Femur (tissue), 1 donor: ENCODE measurements around the gene RBP5.

Source experiments
- DNase-seq: peaks from one replicate; pipeline ENCODE4 v3.0.0-alpha.2; 2017

Gene RBP5

DNA sequence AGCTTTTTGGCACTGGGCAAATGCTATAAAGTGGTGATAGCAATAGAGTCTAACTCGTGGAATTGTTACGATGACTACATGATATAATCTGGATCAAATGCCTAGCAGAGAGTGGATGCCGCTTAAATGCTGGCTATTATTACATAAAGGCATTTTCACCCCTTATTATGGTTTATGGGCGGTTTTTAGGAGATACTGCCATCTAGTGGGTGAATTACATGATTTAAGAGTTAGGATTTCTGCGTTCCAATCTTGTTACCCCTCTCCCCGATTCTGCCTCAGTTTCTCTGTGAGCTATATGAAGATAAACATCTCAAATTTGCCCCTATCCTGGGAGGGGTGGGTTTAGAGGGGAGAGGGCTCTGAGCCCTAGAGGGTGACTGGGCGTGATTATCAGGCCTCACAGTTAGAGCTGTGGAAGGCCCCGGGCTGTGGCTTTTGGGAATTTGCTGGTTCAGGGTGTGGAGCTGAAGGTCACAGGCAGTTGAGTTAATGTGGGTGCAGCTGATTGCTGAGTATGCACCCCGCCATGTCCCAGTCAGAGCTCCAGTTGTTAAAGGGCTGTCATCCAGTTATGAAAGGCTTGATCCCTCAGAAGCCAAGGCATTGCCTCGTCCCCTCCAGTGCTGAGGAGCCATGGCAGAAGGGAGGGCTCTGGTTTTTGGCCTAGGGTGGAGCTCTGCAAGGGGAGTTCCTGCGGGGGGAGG is 15.9 kb upstream of the RBP5 start:
- no peak for DNase-seq

DNA sequence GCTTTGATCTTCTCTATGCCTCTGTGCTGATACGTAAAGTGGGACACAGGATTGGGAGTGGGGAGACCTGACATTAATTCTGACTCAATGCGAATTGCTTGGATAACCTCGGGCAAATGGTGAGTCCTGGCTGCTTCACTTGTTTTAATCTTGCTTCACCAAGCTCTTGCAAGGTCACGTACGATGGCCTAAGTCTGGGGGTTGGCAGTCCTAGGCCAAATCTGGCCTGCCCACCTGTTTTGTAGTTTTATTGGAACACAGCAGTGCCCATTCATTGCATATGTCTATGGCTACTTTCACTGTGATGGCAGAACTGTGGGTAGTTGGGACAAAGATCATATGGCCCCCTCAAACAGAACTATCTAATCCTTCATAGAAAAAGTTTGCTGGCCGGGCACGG is 14.9 kb upstream of the RBP5 start:
- no peak for DNase-seq

DNA sequence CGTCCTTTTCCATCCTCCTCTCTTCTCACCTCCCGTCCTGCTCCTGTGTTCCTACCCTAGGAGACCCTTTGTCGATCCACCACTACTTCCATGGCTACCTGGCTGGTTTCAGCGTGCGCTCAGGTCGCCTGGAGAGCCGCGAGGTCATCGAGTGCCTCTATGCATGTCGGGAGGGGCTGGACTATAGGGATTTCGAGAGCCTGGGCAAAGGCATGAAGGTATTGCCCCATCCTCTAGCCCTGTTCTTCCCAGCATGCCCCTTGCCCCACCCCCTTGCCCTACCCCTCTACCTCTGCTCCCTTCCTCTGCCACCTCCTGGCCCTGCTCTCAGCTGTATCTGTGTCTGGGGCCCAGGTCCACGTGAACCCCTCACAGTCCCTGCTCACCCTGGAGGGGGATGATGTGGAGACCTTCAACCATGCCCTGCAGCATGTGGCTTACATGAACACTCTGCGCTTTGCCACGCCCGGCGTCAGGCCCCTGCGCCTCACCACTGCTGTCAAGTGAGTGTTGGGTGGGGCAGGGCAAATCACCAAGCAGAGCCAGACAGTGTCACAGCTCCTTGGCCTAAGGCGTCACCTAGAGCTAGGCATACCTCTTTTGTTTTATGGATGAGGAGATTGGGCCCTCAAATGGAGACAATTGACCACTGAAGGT is 14.2 kb upstream of the RBP5 start:
- no peak for DNase-seq

DNA sequence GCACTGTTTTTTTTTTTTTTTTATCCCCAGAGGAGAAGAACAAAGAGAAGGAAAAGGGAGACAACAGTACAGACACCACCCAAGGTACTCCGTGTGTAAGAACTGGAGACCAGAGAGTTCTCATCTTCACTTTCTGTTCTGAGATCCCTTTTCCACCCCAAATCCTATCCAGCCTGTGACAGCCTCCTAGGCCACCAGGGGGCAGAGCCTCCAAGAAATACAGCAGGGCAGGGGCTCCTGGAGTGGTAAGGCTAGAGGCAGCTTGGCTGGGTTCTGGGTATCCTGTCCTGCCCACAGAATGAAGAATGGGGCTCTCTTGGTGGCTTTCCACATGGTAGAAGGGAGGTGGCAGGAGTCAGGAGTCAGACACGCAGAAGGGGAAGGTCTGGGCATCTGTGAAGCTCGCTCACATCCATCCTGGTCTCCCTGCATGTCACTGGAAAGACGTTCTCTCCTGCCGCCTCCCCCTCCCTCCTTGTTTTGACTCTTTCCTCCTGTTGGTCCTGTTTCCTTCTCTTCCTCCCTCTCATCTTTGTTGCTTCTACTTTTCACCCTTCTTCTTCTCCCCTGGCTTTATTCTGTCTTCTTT is 13.5 kb upstream of the RBP5 start:
- no peak for DNase-seq

DNA sequence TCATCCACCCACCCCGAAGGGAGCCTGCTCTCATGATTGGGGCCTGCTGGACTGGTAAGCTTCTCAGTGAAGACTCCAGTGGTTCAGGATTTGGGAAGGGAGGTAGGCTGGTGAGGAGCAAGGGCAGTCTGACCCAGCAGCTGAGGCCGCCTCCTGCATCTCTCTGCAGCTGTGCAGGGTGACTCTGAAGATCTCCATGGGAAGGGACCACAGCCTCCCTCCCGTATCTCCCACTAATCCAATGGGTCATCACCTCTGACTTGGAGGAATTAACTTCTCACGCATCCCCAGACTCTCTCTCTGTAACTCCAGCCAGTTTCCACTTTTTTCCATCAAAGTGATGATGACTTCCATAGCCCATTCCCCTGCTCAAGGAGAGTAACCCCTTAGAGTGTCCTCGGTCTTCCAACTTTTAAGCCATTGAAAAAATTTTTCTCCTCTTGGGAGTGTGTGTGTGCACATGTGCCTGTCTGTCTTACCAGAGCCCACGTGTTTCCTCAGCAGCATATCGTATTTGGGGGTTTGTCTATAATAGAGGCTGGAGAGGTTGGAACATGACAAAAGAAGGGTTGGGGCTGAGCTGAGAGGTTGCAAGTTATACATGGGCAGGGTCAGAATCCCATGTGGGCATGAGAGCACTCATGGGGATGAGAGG is 12.8 kb upstream of the RBP5 start:
- no peak for DNase-seq

DNA sequence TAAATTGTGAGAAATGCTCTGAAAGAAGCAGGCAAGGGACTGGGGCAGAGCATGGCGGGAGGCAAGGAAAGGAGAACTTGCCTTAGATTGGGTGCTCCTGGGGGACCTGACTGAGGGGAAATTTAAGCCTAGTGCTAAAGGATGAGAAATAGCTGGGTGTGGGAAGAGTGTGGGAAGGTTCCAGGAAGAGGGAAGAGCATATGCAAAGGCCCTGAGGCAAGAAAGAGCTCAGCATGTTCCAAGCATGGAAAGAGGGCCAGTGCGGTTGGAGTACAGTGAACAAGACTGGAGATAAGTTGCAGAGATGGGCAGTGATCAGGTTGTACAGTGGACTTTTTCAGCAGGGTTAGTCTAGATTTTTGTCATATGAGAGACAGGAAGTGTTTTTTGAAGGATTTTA is 10.5 kb upstream of the RBP5 start:
- DNase-seq: no peak

DNA sequence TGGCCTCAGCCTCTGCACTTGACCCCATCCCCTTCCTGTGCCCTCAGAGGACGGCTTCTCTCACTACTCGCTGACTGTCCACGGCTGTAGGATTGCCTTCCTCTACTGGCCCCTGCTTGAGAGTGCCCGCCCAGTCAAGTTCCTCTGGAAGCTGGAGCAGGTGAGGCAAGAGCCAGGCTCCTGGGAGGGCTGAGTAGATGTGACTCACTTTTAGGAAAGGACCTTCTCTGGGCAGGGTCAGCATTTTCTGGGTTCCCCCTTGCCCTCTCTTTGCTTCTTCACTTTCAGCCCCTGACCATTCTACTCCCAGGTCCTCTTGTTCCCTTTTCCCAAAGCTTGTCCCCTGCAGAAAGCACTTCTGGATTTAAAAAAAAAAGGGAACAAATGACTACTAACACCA is 9.2 kb upstream of the RBP5 start:
- no peak for DNase-seq

DNA sequence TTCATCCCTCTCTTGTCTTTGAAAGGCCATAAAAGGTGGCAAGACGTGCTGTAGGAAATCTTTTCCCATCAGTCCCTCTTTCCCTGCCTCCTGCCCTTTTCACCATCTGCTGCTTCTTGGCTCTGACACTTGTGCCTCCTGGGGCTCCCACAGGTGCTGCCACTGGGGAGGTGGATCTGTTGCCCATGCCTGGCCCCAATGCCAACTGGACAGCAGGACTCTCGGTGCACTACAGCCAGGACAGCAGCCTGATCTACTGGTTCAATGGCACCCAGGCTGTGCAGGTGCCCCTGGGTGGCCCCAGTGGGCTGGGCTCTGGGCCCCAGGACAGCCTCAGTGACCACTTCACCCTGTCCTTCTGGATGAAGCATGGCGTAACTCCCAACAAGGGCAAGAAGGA is 8.0 kb upstream of the RBP5 start:
- DNase-seq: no peak

DNA sequence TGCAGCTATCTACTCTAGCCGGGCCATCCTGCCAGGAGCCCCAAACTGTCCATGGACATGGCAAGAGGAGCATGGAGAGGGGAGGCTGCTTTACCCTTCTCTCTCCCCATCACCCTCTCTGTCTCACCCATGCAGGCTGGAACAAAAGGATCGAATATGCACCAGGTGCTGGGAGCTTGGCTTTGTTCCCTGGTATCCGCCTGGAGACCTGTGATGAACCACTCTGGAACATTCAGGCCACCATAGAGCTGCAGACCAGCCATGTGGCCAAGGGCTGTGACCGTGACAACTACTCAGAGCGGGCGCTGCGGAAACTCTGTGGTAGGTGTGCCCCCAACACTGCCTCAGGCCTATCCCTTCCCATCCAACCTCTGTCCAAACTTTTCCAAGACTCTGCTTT is 7.4 kb upstream of the RBP5 start:
- DNase-seq: no peak

DNA sequence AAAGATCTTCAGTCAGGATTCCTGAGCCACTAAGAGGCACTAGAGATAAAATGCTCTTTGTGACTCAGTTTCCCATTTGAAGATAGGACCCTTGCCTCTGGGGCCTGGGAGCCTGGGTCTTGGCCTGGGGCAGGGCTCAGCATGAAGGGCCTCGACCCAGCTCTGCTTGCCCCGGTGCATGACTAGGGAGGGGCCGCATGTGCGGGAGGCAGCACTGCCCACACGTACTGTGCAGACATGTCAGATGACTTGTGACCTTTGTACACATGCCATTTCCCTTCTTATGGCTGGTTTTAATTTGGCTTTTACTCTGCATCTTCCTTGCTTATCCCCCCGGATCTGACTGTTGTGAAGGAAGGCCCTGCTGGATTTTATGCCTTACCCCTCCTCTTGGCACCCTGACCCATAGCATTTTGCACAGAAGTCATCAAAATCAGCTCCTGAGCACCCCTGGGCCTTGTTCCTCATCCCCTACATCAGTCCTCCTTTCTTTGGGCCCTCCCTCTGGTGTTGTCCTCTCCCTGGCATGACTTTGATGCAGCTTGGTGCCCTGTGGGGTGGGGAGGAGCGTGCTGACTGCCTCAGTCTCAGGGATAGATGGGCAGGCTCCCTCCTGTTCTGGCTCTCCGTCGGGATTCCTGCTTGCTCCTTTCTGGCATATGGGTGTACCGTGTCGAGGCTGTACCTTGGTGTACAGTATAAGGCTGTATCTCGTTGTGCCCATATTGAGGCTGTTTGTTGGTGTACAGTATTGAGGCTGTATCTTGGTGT is 5.9 kb upstream of the RBP5 start:
- DNase-seq: no peak

DNA sequence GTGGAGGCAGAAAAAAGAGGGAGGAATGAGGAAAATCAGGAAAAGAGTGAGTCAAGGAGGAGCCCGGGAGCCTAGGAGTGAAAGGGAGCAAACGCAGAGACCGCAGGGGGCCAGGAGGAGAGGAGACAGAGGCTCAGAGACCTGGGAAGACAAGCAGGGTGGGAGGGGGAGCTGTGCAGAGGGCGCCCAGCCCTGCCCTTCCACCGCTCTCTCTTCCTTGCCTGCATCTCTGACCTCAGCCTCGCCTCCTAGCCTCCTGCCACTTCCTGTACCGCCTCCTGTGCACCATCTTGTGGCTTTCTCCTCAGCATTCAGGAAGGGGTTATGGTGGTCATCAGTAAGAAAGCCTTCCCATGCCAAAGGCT is 2.8 kb upstream of the RBP5 start:
- DNase-seq: no peak

DNA sequence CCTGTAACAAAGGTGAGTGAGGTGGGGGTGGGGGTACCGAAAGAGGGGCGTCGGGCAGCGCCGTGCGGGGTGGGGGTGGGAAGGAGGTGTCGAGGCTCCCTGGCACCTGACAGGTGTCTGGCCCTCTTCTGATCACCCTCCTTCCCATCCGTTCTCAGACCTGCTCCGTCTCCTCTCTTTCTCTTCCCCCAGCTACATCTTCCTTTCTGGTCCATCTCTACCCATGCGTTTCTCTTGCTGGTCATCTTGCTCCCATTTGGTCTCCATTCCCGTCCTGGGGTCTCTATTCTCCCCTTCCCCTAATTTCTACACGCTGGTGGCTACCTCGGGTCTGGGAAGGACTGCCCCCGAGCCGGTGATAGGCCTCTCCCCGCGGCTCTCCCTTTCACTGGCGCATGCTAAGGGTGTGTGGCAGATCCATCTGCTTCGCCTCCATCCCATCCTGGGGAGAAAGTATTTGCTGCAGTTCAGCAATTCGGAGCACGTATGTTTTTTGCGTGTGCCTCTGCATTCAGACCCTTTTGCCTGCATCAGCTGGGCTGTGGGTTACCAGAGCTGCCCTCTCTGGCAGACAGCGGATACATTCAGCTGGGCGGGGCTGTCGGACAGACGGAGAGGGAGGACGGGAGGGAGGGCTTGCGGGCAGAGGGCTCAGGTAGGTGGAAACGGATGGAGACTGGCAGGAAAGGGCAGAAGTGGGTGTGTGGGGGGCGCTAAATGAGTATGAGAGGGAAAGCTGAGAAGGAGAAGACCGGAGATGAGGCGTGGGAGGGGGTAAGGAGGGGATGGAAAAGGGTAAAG is 2.2 kb upstream of the RBP5 start:
- peak; percentile 64 for DNase-seq

DNA sequence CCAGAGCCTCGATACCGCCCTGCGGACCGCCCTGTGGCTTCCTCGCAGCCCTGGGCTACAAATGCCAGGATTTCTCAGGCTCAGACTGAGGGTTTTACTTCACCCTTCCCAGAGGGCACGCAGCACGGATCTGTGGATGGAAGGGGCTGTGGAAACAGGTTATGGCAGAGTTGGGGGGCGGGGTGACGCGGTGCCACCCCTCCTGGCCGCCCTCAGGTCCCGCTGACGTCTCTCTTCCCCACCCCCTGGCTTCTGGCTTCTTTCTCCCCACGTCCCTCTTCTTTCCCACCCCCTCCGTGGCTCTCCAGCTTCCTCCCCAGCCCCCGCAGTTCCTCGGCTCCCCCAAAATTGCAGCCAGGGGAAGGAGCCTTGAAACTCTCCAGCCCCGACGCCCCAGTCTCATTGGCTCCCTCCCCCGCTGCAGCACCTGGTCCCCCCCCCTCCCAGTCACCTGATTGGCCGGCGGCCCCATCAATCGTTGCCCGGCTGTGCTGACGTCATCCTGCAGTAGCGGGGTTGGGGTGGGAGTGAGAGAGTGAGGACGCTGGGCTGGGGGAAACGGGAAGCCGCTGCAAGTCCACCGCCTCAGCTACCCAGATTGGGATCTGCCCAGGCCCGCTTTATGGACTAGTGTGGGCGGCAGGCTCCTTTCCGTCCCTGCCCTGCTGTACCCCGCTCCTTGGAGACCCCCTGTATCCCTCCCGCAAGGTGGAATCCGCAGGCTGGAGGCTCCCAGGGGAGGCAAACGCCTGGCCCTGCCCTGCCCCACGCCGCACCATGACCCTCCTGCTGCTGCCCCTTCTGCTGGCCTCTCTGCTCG is 1.4 kb upstream of the RBP5 start, which contains the start of gene CLSTN3:
Gene CLSTN3 (plus strand): TSS at position 500 of the 820 bp plus-strand sequence. CDS start 278 bp downstream, at position 778.
- DNase-seq: peak; percentile 91

DNA sequence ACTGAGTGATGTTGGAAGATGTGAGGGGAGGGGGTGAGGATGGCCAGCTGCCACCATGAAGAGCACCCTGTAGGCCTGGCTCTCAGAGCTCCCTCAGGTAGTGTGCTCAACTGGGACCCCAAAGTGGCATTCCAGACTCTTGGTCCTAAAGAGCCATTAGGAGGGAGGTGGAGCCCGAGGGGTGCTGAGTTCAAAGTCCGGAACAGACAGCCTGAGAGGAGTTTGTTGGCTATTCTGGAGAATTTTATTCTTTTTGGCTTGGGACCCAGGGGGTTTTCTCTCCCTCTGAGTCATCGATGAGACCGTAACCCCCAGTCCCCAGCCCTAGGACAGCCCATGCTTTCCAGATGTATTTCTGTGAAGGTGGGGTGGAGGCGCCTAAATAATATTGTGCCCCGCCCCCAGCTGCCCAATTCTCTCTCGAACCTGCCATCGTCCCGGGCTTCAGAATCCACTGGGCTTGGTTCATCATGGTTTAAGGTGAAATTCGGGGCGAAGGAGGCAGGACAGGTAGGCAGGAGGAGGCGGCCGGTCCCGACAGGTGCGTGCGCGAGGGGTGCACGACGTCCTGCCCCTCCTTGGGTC is 690 bp upstream of the RBP5 start:
- DNase-seq: no peak

DNA sequence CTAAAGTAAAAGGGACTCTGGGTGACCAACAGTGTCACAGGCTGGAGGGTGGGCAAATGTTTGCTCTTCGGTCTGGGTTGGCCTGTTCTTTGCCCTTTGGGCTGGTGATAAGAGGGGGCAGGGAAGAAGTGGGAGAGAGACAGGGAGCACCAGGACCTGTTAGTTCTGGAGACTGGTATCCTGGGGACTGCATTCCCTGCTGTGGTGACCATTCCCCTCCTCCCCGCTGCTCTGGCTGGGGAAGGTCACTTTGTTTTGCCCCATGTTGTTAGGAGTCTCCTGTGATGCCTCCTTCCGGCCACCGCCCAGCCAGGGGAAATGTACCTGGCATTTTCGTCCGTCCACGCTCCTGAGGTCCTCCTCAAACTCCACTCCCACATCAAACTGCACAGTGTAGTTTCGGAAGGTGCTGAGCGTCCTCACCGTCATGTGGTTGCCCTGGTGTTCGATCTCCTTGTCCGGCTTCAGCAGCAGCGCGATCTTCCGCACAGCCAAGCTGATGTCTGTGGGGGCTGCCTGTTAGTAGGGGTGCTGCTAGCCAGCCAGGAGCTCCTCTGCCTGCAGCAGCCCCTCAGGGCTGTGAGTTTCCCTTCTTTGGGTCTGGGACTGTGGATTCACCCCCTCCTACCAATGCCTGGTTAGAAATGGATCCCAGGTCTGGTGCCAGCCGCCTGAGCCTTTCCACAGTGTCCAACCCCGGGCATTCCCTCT is 618 bp downstream of the RBP5 start:
- no peak for DNase-seq

DNA sequence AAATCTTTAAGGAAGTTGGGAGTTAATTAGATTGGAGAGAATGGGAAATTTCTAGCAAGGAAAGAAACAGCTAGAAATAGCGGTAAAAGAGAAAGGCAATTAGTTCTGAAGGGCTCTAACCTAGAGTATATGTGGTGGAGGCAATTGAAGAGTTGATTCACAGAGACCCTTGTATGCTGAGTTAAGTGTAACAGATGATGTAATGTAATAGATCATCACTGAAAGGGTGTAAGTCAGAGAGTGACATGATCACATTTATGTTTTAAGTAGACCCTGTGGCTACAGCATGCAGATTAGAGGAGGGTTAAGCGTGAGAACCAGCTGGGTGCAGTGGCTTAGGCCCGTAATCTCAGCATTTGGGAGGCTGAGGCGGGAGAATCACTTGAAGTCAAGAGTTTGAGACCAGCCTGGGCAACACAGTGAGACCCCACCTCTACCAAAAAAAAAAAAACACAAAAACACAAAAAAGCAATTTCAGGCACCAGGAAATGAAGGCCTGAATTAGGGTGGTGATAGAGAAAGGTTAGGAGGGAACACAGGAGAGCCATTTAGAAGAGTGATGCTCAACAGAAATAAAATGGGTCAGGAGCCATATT is 3.0 kb downstream of the RBP5 start:
- no peak for DNase-seq

DNA sequence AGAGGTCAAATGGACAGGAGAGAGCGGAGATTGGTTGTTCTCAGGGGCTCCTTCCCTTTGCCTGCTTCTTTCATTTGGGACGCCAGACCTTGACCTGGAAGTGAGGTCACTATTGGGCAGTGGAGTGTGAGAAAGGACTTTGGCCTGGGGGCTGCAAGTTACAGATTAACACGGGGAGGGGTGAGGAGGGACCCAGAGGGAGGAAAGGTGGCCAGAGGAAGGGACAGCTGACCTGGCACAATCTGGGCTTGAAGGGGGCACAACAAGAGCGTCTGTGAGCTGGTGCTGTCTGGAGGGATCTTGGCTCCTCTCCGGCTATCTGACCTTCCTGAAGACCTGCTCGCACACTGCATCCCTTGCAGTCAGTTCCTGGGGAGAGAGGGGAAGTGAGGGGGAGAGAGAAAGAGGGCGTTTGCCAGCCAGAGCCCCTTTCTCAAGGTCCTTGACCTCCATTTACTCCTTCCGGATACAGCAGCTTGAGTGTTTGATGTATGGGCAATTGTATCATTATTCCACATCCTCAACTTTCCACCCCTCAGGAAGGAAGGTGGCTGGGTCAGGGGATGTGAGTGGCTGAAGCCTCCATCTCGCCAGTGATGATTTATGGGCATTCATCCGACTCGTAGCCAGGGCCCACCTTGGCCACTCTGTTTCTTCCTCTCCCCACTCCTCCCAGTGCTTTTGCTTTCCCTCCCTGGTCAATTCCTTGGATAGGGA is 4.7 kb downstream of the RBP5 start:
- DNase-seq: no peak

DNA sequence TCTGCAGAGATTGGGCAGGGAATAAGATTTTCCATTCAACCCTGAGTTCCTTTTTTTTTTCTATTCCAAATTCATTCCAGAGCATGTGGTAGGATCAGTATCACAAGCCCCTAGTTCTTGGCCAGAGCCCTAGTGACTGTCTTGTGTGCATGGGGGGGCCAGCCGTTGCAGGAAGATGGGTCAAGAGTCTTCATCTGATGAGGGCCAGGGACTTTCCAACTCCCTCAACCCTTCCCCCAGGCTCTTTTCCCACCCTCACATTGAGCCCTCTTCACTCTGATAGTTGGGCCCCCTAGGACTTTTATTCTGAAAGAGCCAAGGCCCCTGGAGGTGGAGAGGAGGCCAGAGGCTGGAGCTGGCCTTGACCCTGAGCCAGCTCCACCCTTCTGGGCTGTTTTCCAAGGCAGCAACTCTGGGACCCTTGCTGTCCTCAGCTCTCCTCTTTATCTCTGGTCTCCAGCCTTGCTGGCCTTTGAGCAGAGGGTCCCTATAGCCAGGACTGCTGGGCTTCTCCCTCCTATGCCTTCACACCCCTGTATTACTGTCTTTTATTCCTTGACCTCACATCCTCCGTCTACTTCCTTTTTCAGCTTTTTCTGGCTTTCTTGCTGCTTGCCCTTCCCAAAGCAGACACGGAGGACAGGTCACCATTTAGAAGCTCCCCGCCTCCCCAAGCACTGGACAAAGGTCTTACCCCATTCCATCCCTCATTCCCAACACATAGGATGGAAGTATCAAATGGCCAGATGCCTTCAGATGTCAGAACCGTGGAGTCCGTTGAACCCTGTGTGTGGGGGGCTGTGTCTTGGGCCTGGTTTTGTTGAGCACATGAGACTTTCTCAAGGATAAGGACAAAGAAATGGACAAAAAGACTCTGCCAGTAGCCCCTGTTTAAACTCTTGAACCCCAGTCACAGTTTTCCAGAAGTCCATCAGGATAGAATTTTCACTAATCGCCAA is 5.6 kb downstream of the RBP5 start:
- DNase-seq: peak; percentile 44
